Gastroesophageal sphincter (tissue), 3 donors: ENCODE measurements around the gene DEAF1.

Experiments
- EP300 ChIP-seq: sonication (generic); formaldehyde crosslinking; IDR thresholded peaks from one replicate; pipeline ENCODE4 v1.6.1; 2017; ENCODE audit warnings: antibody characterized with exemption, mild to moderate bottlenecking
- POLR2A ChIP-seq, 2 donors: fragments of 450-650 bp; IDR thresholded peaks; one replicate each; pipeline ENCODE4 v1.6.1; 2017; ENCODE audit warnings: antibody characterized with exemption in 2 of 2, mild to moderate bottlenecking in 2 of 2, moderate library complexity in 1 of 2
- POLR2AphosphoS5 ChIP-seq: sonication (generic); formaldehyde crosslinking; IDR thresholded peaks from one replicate; pipeline ENCODE4 v1.6.1; 2017; ENCODE audit warnings: antibody characterized with exemption
- TF ChIP-seq, protein P1 (sequence below), 4 experiments: fragments of 200-600 bp in 2 of 4; fragments of 450-650 bp in 2 of 4; sonication (generic) in 1 of 4; IDR thresholded peaks; one replicate each; pipeline ENCODE4 v1.5.1; 2017 to 2019; ENCODE audit warnings: antibody characterized with exemption in 4 of 4, mild to moderate bottlenecking in 2 of 4, moderate library complexity in 2 of 4

DNA sequence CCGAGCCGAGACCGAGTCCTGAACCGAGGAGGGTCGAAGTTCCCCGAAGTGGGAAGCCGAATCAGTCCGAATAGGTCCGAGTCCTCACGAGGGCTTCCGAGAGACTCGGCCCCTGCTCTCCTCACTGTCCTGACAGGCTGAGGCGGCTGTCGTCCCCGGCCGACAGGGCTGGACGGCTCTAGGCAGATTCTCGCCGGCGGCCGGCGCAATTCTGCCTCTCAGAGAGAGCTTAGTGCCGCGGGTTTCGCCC lies 191 bp upstream of the DEAF1 start:
- TF ChIP-seq, protein P1, sequence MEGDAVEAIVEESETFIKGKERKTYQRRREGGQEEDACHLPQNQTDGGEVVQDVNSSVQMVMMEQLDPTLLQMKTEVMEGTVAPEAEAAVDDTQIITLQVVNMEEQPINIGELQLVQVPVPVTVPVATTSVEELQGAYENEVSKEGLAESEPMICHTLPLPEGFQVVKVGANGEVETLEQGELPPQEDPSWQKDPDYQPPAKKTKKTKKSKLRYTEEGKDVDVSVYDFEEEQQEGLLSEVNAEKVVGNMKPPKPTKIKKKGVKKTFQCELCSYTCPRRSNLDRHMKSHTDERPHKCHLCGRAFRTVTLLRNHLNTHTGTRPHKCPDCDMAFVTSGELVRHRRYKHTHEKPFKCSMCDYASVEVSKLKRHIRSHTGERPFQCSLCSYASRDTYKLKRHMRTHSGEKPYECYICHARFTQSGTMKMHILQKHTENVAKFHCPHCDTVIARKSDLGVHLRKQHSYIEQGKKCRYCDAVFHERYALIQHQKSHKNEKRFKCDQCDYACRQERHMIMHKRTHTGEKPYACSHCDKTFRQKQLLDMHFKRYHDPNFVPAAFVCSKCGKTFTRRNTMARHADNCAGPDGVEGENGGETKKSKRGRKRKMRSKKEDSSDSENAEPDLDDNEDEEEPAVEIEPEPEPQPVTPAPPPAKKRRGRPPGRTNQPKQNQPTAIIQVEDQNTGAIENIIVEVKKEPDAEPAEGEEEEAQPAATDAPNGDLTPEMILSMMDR (IDR thresholded peaks at IDR 0.05), result no peak
- TF ChIP-seq POLR2AphosphoS5 (no peak), POLR2A (IDR thresholded peaks at IDR 0.05) (no peak), EP300 (no peak)
